BLaER1 (cell line): Measurements from ENCODE around the gene DDHD1.

ENCODE experiments used
- H3K27ac ChIP-seq: shearing (Covaris generic); formaldehyde crosslinking; 2 replicates; pipeline ENCODE4 v1.8.1; 2022
- H3K27me3 ChIP-seq: shearing (Covaris generic); formaldehyde crosslinking; 2 replicates; pipeline ENCODE4 v1.8.1; 2022
- H3K36me3 ChIP-seq: shearing (Covaris generic); formaldehyde crosslinking; 2 replicates; pipeline ENCODE4 v1.8.1; 2022
- H3K4me1 ChIP-seq: shearing (Covaris generic); formaldehyde crosslinking; 2 replicates; pipeline ENCODE4 v1.8.1; 2022
- H3K4me2 ChIP-seq: shearing (Covaris generic); formaldehyde crosslinking; 2 replicates; pipeline ENCODE4 v1.8.1; 2022
- H3K4me3 ChIP-seq: shearing (Covaris generic); formaldehyde crosslinking; 2 replicates; pipeline ENCODE4 v1.8.1; 2022
- H3K9ac ChIP-seq: shearing (Covaris generic); formaldehyde crosslinking; 2 replicates; pipeline ENCODE4 v1.8.1; 2022
- H3K9me3 ChIP-seq: shearing (Covaris generic); formaldehyde crosslinking; 2 replicates; pipeline ENCODE4 v1.8.1; 2022
- H4K20me1 ChIP-seq: shearing (Covaris generic); formaldehyde crosslinking; 2 replicates; pipeline ENCODE4 v1.8.1; 2022
- Cebpa-rat ChIP-seq: shearing (Covaris generic); IDR thresholded peaks from 2 replicates; pipeline ENCODE4 v1.8.1; 2022

The DDHD1 gene

DNA sequence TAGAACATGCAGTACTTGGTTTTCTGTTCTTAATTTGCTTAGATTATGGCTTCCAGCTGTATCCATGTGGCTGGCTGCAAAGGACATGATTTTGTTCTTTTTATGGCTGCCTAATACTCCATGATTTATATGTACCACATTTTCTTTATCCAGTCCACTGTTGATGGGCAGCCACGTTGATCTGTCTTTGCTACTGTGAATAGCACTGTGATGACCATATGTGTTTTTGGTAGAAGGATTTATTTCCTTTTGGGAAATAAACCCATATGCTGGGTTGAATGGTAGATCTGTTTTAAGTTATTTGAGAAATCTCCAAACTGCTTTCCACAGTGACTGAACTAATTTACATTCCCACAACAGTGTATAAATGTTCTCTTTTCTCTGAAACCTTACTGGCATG is 116.1 kb downstream of the DDHD1 start:
- H3K4me3 ChIP-seq, result no peak overlapping the region
- H3K9ac ChIP-seq, result no peak overlapping the region
- H3K4me1 ChIP-seq, result peaks cover 11% of the 10 kb centered on the region
- no peak for TF ChIP-seq Cebpa-rat
- H3K27ac ChIP-seq, result no peak overlapping the region
- H4K20me1 ChIP-seq, result no peaks in the 10 kb centered on the region
- no peak overlapping the region for H3K4me2 ChIP-seq
- peaks cover 15% of the 10 kb centered on the region for H3K9me3 ChIP-seq
- peaks cover 67% of the 10 kb centered on the region for H3K36me3 ChIP-seq
- no peaks in the 10 kb centered on the region for H3K27me3 ChIP-seq

DNA sequence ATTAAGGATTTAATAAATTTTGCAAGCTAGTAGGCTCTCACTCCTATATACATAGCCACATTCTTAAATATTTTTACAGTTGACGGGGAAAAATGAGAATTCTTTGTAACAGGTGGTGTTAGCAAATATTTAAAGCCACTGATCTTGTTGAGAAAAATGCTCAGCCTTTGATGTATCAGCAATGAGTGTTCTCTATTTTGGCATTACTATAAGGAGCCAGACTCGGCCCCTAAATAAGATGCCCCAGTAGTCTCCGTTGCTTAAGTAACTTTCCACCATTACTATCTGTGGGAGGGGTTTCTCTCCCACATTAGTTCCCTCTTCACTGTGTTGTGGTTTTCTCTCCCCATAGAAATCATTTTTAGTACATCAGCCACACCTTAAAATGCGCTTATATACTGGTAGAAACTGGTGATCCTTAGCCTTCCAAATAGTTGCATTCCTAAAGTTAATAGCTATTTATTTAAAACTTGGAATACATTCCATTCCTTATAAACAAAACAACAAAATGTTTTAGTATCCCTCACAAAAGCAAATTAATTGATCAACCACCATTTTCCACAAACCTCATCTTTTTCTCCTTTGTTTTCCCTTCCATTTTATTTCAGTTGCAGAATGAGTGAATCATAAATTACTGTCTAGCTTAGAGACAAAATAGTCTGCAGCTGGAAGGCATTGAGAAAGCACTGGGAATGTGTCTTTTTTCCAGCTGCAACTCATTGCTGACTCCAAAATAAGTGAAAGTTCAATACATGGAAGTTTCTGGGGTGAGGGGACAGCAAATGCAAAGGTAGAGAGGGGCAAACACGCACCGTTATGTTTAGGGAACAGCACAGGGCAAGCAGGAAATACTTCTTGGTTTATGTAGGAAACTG is 117.5 kb downstream of the DDHD1 start:
- H3K4me2 ChIP-seq, result no peak overlapping the region
- peaks cover 3% of the 10 kb centered on the region for H3K4me1 ChIP-seq
- peaks cover 60% of the 10 kb centered on the region for H3K36me3 ChIP-seq
- peaks cover 15% of the 10 kb centered on the region for H3K9me3 ChIP-seq
- no peak overlapping the region for H3K27ac ChIP-seq
- TF ChIP-seq Cebpa-rat, result no peak
- H3K9ac ChIP-seq, result no peak overlapping the region
- H3K4me3 ChIP-seq, result no peak overlapping the region
- no peaks in the 10 kb centered on the region for H4K20me1 ChIP-seq
- H3K27me3 ChIP-seq, result no peaks in the 10 kb centered on the region

GRCh38 chr14:53034688-53035230 is 118.4 kb downstream of the DDHD1 start:
- Histone ChIP-seq H3K27me3 (no peaks in the 10 kb centered on the region), H3K9me3 (peaks cover 15% of the 10 kb centered on the region), H3K4me3 (no peak overlapping the region), H3K36me3 (peaks cover 52% of the 10 kb centered on the region), H4K20me1 (no peaks in the 10 kb centered on the region), H3K4me2 (no peak overlapping the region), H3K9ac (no peak overlapping the region), H3K4me1 (no peaks in the 10 kb centered on the region), H3K27ac (no peak overlapping the region)
- TF ChIP-seq Cebpa-rat, result no peak

DNA sequence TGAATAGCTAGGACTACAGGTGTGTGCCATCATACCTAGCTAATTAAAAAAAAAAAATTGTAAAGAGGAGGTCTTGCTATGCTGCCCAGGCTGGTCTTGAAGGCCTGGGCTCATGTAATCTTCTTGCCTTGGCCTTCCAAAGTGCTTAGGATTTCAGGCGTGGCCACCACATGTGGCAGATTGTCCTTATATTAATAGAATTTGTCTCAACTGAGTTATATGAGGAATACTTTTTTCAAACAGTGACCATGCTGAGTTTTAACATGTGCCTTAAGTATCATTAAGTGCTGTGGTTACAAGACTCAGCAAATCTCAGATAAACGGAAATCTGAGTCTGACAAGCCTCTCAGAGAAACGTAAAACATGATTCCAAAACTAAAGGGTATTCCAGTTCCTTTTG is 119.1 kb downstream of the DDHD1 start:
- H3K36me3 ChIP-seq, result peaks cover 45% of the 10 kb centered on the region
- H3K4me2 ChIP-seq, result no peak overlapping the region
- no peaks in the 10 kb centered on the region for H4K20me1 ChIP-seq
- no peak overlapping the region for H3K27ac ChIP-seq
- H3K27me3 ChIP-seq, result no peaks in the 10 kb centered on the region
- no peaks in the 10 kb centered on the region for H3K4me1 ChIP-seq
- no peak overlapping the region for H3K4me3 ChIP-seq
- H3K9me3 ChIP-seq, result peaks cover 15% of the 10 kb centered on the region
- no peak overlapping the region for H3K9ac ChIP-seq
- TF ChIP-seq Cebpa-rat, result no peak

GRCh38 chr14:53032838-53033390 is 120.2 kb downstream of the DDHD1 start:
- no peaks in the 10 kb centered on the region for H3K27me3 ChIP-seq
- TF ChIP-seq Cebpa-rat, result no peak
- no peak overlapping the region for H3K4me3 ChIP-seq
- no peaks in the 10 kb centered on the region for H3K4me1 ChIP-seq
- peaks cover 33% of the 10 kb centered on the region for H3K36me3 ChIP-seq
- no peak overlapping the region for H3K27ac ChIP-seq
- H3K9me3 ChIP-seq, result peaks cover 6% of the 10 kb centered on the region
- no peak overlapping the region for H3K9ac ChIP-seq
- no peaks in the 10 kb centered on the region for H4K20me1 ChIP-seq
- H3K4me2 ChIP-seq, result no peak overlapping the region

- no peaks in the 10 kb centered on the region for H3K9me3 ChIP-seq
- no peak overlapping the region for H3K4me3 ChIP-seq
- no peak overlapping the region for H3K9ac ChIP-seq
- H3K27me3 ChIP-seq, result no peaks in the 10 kb centered on the region
- no peak overlapping the region for H3K4me2 ChIP-seq
- H3K36me3 ChIP-seq, result peaks cover 27% of the 10 kb centered on the region
- H3K4me1 ChIP-seq, result no peaks in the 10 kb centered on the region
- no peak for TF ChIP-seq Cebpa-rat
- H4K20me1 ChIP-seq, result no peaks in the 10 kb centered on the region
- H3K27ac ChIP-seq, result no peak overlapping the region
These were observed 120.8 kb downstream of the DDHD1 start for GRCh38 chr14:53032161-53032803.

DNA sequence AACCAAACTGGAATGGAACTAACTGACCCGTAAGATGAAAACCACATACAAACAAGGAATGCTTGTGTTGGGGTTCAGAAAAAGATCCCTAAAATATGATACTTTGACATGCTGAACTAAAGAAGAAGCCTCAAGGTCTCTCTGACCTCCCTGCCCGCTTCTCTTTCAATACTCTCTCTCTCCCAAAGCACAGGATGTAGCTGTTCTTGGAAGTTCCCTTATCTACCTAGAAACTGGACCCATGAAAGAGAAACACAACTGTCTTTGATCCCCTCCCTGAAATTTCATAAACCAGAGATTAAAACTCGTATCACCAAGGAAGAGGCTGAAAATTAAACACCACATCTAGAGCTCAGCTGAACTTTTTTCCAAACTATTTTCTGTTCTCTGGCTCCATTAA is 125.6 kb downstream of the DDHD1 start:
- Histone ChIP-seq H3K9me3 (no peaks in the 10 kb centered on the region), H3K4me3 (no peak overlapping the region), H3K27ac (no peak overlapping the region), H3K4me2 (no peak overlapping the region), H4K20me1 (no peaks in the 10 kb centered on the region), H3K36me3 (no peaks in the 10 kb centered on the region), H3K27me3 (no peaks in the 10 kb centered on the region), H3K9ac (no peak overlapping the region), H3K4me1 (no peaks in the 10 kb centered on the region)
- no peak for TF ChIP-seq Cebpa-rat

GRCh38 chr14:53027041-53027440 is 126.1 kb downstream of the DDHD1 start:
- H3K4me1 ChIP-seq, result no peaks in the 10 kb centered on the region
- no peaks in the 10 kb centered on the region for H3K27me3 ChIP-seq
- no peaks in the 10 kb centered on the region for H3K9me3 ChIP-seq
- no peak overlapping the region for H3K27ac ChIP-seq
- no peak overlapping the region for H3K4me3 ChIP-seq
- H3K4me2 ChIP-seq, result no peak overlapping the region
- no peak for TF ChIP-seq Cebpa-rat
- H3K36me3 ChIP-seq, result no peaks in the 10 kb centered on the region
- H3K9ac ChIP-seq, result no peak overlapping the region
- H4K20me1 ChIP-seq, result no peaks in the 10 kb centered on the region

DNA sequence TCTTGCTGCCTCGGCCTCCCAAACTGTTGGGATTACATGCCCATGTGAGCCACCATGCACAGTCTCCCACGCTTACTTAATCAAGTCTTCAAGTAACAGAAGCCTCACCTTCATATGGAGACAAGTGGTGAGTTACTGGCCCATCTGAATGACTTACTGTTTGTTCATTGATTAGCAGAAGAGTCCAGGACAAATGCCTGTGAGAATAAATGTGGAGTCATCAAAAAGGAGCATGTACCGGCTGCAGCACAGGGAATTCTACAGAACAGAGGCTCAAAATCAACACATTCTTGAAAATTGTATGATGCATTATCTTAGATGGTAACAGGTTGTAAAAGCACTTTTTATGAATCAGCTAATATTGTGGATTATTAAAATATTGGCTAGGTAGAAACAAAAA is 129.8 kb downstream of the DDHD1 start:
- Histone ChIP-seq H3K9ac (no peak overlapping the region), H3K36me3 (no peaks in the 10 kb centered on the region), H3K9me3 (no peaks in the 10 kb centered on the region), H3K4me1 (no peaks in the 10 kb centered on the region), H3K4me3 (no peak overlapping the region), H3K27me3 (no peaks in the 10 kb centered on the region), H3K27ac (no peak overlapping the region), H4K20me1 (no peaks in the 10 kb centered on the region), H3K4me2 (no peak overlapping the region)
- TF ChIP-seq Cebpa-rat, result no peak

DNA sequence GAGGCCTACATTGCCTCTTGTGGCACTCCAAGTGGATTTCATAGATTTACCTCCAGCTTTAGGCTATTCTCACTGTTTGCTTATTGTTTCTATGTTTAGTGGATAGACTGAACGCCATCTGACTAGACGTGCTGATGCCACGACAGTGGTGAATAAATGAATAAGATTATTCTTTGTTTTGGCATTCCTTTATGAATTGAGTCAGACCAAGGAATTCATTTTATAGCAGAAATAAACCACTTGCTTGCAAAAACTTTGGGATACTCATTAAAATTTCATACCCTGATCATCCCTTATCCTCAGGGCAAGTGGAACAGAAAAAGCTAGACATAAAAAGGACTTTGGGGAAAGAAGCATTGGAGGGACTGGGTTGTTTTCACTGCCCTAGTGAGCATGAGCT is 130.5 kb downstream of the DDHD1 start:
- no peak overlapping the region for H3K4me2 ChIP-seq
- no peak for TF ChIP-seq Cebpa-rat

More for the DNA sequence above, 130.5 kb downstream of the DDHD1 start:
- H3K4me3 ChIP-seq, result no peak overlapping the region
- H3K36me3 ChIP-seq, result no peaks in the 10 kb centered on the region
- no peaks in the 10 kb centered on the region for H3K4me1 ChIP-seq
- H3K9ac ChIP-seq, result no peak overlapping the region
- H3K27me3 ChIP-seq, result no peaks in the 10 kb centered on the region
- H4K20me1 ChIP-seq, result no peaks in the 10 kb centered on the region
- H3K9me3 ChIP-seq, result no peaks in the 10 kb centered on the region
- H3K27ac ChIP-seq, result no peak overlapping the region
